GM23338 (cell line): ENCODE data around the gene GOLGB1. TPM values are rescaled to one million over a fixed set of nuclear protein-coding genes. Genes with fewer than 3 reads are reported as not detected.

Source experiments
- ATAC-seq: fragments of 200-7000 bp; cut with Tn5 transposase; 3 replicates; pipeline ENCODE4 v1.9.1; 2020
- DNase-seq: peaks from one replicate; pipeline ENCODE4 v3.0.0-alpha.2; 2015; ENCODE audit warnings: low spot score
- H2AFZ ChIP-seq: fragments of 200-600 bp; sonication (generic); 2 replicates; pipeline ENCODE4 v1.8.0; 2016; ENCODE audit warnings: antibody characterized with exemption, mild to moderate bottlenecking, moderate library complexity
- H3F3A ChIP-seq: fragments of 200-600 bp; sonication (generic); replicated peaks from 2 replicates; pipeline ENCODE4 v1.8.0; 2017; ENCODE audit warnings: antibody characterized with exemption, mixed run types, low read depth
- H3K27ac ChIP-seq: fragments of 200-600 bp; sonication (generic); 2 replicates; pipeline ENCODE4 v1.6.1; 2016; ENCODE audit warnings: low read depth
- H3K27me3 ChIP-seq: fragments of 200-600 bp; sonication (generic); 2 replicates; pipeline ENCODE4 v1.8.0; 2016; ENCODE audit warnings: mild to moderate bottlenecking, mixed run types, moderate library complexity; ENCODE audit not compliant: insufficient read depth
- H3K36me3 ChIP-seq: fragments of 200-600 bp; sonication (generic); 2 replicates; pipeline ENCODE4 v1.8.0; 2016; ENCODE audit warnings: mild to moderate bottlenecking; ENCODE audit not compliant: insufficient read depth
- H3K4me1 ChIP-seq: fragments of 200-600 bp; sonication (generic); 2 replicates; pipeline ENCODE4 v1.8.0; 2016; ENCODE audit warnings: mild to moderate bottlenecking, moderate library complexity; ENCODE audit not compliant: insufficient read depth
- H3K4me2 ChIP-seq: fragments of 200-600 bp; sonication (generic); 2 replicates; pipeline ENCODE4 v1.7.1; 2017; ENCODE audit warnings: mixed run types
- H3K4me3 ChIP-seq: fragments of 200-600 bp; sonication (generic); 2 replicates; pipeline ENCODE4 v1.6.1; 2016; ENCODE audit warnings: mixed run types
- H3K79me2 ChIP-seq: fragments of 200-600 bp; sonication (generic); replicated peaks from 2 replicates; pipeline ENCODE4 v1.8.0; 2017; ENCODE audit warnings: mild to moderate bottlenecking; ENCODE audit not compliant: insufficient read depth
- H3K9me2 ChIP-seq: fragments of 200-600 bp; sonication (generic); 2 replicates; pipeline ENCODE4 v1.8.0; 2017; ENCODE audit not compliant: insufficient read depth
- H4K20me1 ChIP-seq: fragments of 200-600 bp; sonication (generic); replicated peaks from 2 replicates; pipeline ENCODE4 v1.8.0; 2017; ENCODE audit warnings: mild to moderate bottlenecking; ENCODE audit not compliant: insufficient read depth
- H3K27ac Mint-ChIP-seq: 2 replicates; pipeline ENCODE4 v1.8.0; 2020; ENCODE audit warnings: inconsistent platforms, mild to moderate bottlenecking, moderate library complexity, mixed read lengths
- H3K27me3 Mint-ChIP-seq: 3 replicates; pipeline ENCODE4 v1.8.0; 2022; ENCODE audit warnings: low read depth, mild to moderate bottlenecking, moderate library complexity, mixed read lengths, inconsistent platforms; ENCODE audit not compliant: insufficient read depth, poor library complexity
- H3K36me3 Mint-ChIP-seq: 3 replicates; pipeline ENCODE4 v1.8.0; 2021; ENCODE audit warnings: low read depth, mild to moderate bottlenecking, inconsistent platforms, moderate library complexity, mixed read lengths
- H3K4me1 Mint-ChIP-seq: 3 replicates; pipeline ENCODE4 v1.8.0; 2020; ENCODE audit warnings: mild to moderate bottlenecking, inconsistent platforms, mixed read lengths
- H3K4me3 Mint-ChIP-seq: 3 replicates; pipeline ENCODE4 v1.8.0; 2021; ENCODE audit warnings: moderate library complexity, mild to moderate bottlenecking, inconsistent platforms, mixed read lengths
- H3K9me3 Mint-ChIP-seq: 3 replicates; pipeline ENCODE4 v1.8.0; 2020; ENCODE audit warnings: moderate library complexity, mild to moderate bottlenecking, inconsistent platforms, mixed read lengths
- CREB1 ChIP-seq: fragments of 250-450 bp; sonication (Bioruptor Pico); IDR thresholded peaks from 2 replicates; pipeline ENCODE4 v1.5.0; 2020; ENCODE audit warnings: low read depth, mild to moderate bottlenecking, moderate library complexity
- EZH2 ChIP-seq: fragments of 200-600 bp; sonication (generic); IDR thresholded peaks from one replicate; pipeline ENCODE4 v1.8.0; 2017; ENCODE audit warnings: antibody characterized with exemption, mild to moderate bottlenecking, low read depth; ENCODE audit not compliant: unreplicated experiment
- EZH2phosphoT487 ChIP-seq: fragments of 200-600 bp; sonication (generic); IDR thresholded peaks from one replicate; pipeline ENCODE4 v1.8.1; 2018; ENCODE audit warnings: antibody characterized with exemption; ENCODE audit not compliant: unreplicated experiment
- JUNB ChIP-seq: IDR thresholded peaks from one replicate; pipeline ENCODE4 v1.6.1; 2016; ENCODE audit warnings: antibody characterized with exemption; ENCODE audit not compliant: unreplicated experiment
- NANOG ChIP-seq: IDR thresholded peaks from 2 replicates; pipeline ENCODE4 v1.6.1; 2016; ENCODE audit warnings: antibody characterized with exemption, borderline replicate concordance
- POLR2AphosphoS5 ChIP-seq: IDR thresholded peaks from 2 replicates; pipeline ENCODE4 v1.6.1; 2016; ENCODE audit warnings: antibody characterized with exemption, low read depth
- REST ChIP-seq: IDR thresholded peaks from one replicate; pipeline ENCODE4 v1.6.1; 2018; ENCODE audit warnings: antibody characterized with exemption; ENCODE audit not compliant: unreplicated experiment
- STAT1 ChIP-seq: IDR thresholded peaks from one replicate; pipeline ENCODE4 v1.6.1; 2016; ENCODE audit warnings: antibody characterized with exemption; ENCODE audit not compliant: unreplicated experiment
- ZNF114 ChIP-seq: fragments of 250-450 bp; sonication (Bioruptor Pico); IDR thresholded peaks from 2 replicates; pipeline ENCODE4 v1.5.0; 2020; ENCODE audit warnings: mild to moderate bottlenecking, moderate library complexity
- ZNF331 ChIP-seq: fragments of 250-450 bp; sonication (Bioruptor Pico); IDR thresholded peaks from 2 replicates; pipeline ENCODE4 v1.5.0; 2020; ENCODE audit warnings: low read depth, mild to moderate bottlenecking, moderate library complexity
- ZNF462 ChIP-seq: fragments of 250-450 bp; sonication (Bioruptor Pico); IDR thresholded peaks from 2 replicates; pipeline ENCODE4 v1.5.0; 2020; ENCODE audit warnings: mild to moderate bottlenecking, moderate library complexity
- polyA plus RNA-seq: library from polyadenylated mRNA; unstranded; fragments of >200 nt; fragmentation: Nextera tagmentation; extraction: Ambion mirVana; gene quantifications from 2 replicates; pipeline ENCODE4 v1.2.1, GENCODE V29; 2016
- total RNA-seq: library from RNA; depleted of rRNA; stranded (reverse); fragments of >200 nt; shearing (Covaris generic); gene quantifications from 2 replicates; pipeline ENCODE4 v1.2.3, GENCODE V29; 2014
- TF ChIP-seq, protein P1 (sequence below), 2 experiments: fragments of 200-600 bp in 1 of 2; sonication (generic) in 1 of 2; conservative IDR thresholded peaks; 2 replicates each; pipeline versions ENCODE4 v1.5.1 to v1.6.1; 2016 to 2017; ENCODE audit warnings: antibody characterized with exemption in 2 of 2, low read depth in 2 of 2, mild to moderate bottlenecking in 2 of 2, moderate library complexity in 1 of 2

The GOLGB1 gene
- total and polyA plus RNA-seq, 2 experiments from 2014 or later, result 34.5 to 56.8 TPM

GRCh38 chr3:121641127-121641526 lies 108.4 kb downstream of the GOLGB1 start:
- no peaks in the 10 kb centered on the region for H3K27me3 ChIP-seq
- DNase-seq, result no peak
- H3K4me2 ChIP-seq, result no peak overlapping the region
- H3K36me3 ChIP-seq, result no peaks in the 10 kb centered on the region
- no peak overlapping the region for H2AFZ ChIP-seq
- Mint-ChIP-seq H3K27ac (no peak overlapping the region), H3K27me3 (peaks cover 4% of the 10 kb centered on the region), H3K9me3 (no peaks in the 10 kb centered on the region), H3K4me3 (no peak overlapping the region), H3K36me3 (no peaks in the 10 kb centered on the region), H3K4me1 (peaks cover 25% of the 10 kb centered on the region)
- H3K9me2 ChIP-seq, result peaks cover 3% of the 10 kb centered on the region; the same call in 1 of the 2 replicates
- H3K79me2 ChIP-seq, result no peaks in the 10 kb centered on the region
- TF ChIP-seq, protein P1, sequence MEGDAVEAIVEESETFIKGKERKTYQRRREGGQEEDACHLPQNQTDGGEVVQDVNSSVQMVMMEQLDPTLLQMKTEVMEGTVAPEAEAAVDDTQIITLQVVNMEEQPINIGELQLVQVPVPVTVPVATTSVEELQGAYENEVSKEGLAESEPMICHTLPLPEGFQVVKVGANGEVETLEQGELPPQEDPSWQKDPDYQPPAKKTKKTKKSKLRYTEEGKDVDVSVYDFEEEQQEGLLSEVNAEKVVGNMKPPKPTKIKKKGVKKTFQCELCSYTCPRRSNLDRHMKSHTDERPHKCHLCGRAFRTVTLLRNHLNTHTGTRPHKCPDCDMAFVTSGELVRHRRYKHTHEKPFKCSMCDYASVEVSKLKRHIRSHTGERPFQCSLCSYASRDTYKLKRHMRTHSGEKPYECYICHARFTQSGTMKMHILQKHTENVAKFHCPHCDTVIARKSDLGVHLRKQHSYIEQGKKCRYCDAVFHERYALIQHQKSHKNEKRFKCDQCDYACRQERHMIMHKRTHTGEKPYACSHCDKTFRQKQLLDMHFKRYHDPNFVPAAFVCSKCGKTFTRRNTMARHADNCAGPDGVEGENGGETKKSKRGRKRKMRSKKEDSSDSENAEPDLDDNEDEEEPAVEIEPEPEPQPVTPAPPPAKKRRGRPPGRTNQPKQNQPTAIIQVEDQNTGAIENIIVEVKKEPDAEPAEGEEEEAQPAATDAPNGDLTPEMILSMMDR (conservative IDR thresholded peaks at IDR 0.05; ENCODE audit: low read depth in 2 of 2), result no peak
- TF ChIP-seq POLR2AphosphoS5, result no peak
- ATAC-seq, result no peak
- H4K20me1 ChIP-seq, result no peaks in the 10 kb centered on the region
- H3K4me3 ChIP-seq, result no peak overlapping the region
- peaks cover 14% of the 10 kb centered on the region for H3K4me1 ChIP-seq
- H3F3A ChIP-seq, result no peaks in the 10 kb centered on the region
- H3K27ac ChIP-seq, result no peak overlapping the region

DNA sequence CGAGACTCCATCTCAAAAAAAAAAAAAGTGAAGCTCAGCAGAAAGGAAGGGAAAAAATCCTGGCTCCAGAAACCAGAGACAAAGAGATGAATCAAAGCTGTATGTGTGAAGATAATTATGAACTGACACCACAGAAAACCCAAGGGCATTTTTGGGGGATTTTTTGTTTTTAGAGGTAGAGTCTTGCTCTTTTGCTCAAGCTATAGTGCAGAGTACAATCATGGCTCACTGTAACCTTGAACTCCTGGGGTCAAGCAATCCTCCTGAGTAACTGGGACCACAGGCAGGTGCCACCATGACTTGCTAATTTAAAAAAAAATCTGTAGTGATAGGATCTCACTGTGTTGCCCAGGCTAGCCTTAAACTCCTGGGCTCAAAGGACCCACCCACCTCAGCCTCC lies 111.6 kb downstream of the GOLGB1 start:
- Mint-ChIP-seq H3K27ac (no peak overlapping the region), H3K9me3 (no peaks in the 10 kb centered on the region; the same call in 2 of the 3 replicates), H3K4me1 (peaks cover 15% of the 10 kb centered on the region), H3K36me3 (no peaks in the 10 kb centered on the region; the same call in 2 of the 3 replicates), H3K27me3 (peaks cover 9% of the 10 kb centered on the region), H3K4me3 (no peak overlapping the region)
- no peaks in the 10 kb centered on the region for H3F3A ChIP-seq
- H3K4me2 ChIP-seq, result no peak overlapping the region
- DNase-seq, result no peak
- H3K27me3 ChIP-seq, result no peaks in the 10 kb centered on the region
- H4K20me1 ChIP-seq, result no peaks in the 10 kb centered on the region
- no peak for ATAC-seq
- peaks cover 3% of the 10 kb centered on the region for H3K4me1 ChIP-seq
- H3K4me3 ChIP-seq, result no peak overlapping the region
- peak overlapping the region; percentile 69; the same call in 1 of the 2 replicates for H2AFZ ChIP-seq
- H3K9me2 ChIP-seq, result peaks cover 4% of the 10 kb centered on the region; the same call in 1 of the 2 replicates
- H3K27ac ChIP-seq, result no peak overlapping the region
- no peaks in the 10 kb centered on the region for H3K79me2 ChIP-seq
- H3K36me3 ChIP-seq, result no peaks in the 10 kb centered on the region
- TF ChIP-seq REST (no peak), EZH2 (no peak), ZNF114 (no peak), ZNF462 (no peak), JUNB (no peak), EZH2phosphoT487 (no peak), STAT1 (no peak), CREB1 (CRISPR knock-in tag) (no peak), ZNF331 (no peak), NANOG (no peak)
